Colonic mucosa (tissue), 4 donors: ENCODE measurements around the gene DNAJC24. TPM values are rescaled to one million over a fixed set of nuclear protein-coding genes. Genes with fewer than 3 reads are reported as not detected.
A peak's percentile ranks its signal among the peaks of the same experiment; 100 is the strongest.
"Not testable (repeated sequence)": the region's sequence is repeated elsewhere in the genome, so short reads cannot be mapped to it uniquely, and the experiment has no call there.

Experiments
- DNase-seq: peaks from one replicate; pipeline ENCODE4 v3.0.0-alpha.2; 2020
- H3K27ac ChIP-seq: fragments of 200-600 bp; one replicate; pipeline ENCODE4 v1.8.0; 2021
- H3K27me3 ChIP-seq: fragments of 200-600 bp; one replicate; pipeline ENCODE4 v1.8.0; 2021
- H3K36me3 ChIP-seq: fragments of 200-600 bp; one replicate; pipeline ENCODE4 v1.8.0; 2021
- H3K4me1 ChIP-seq: fragments of 200-600 bp; one replicate; pipeline ENCODE4 v1.8.0; 2021; ENCODE audit warnings: mild to moderate bottlenecking
- H3K4me3 ChIP-seq: fragments of 200-600 bp; one replicate; pipeline ENCODE4 v1.8.0; 2021
- H3K9ac ChIP-seq, 2 donors: one replicate each; pipeline ENCODE4 v1.7.0; 2013; ENCODE audit warnings: control low read depth in 2 of 2, low read depth in 2 of 2, low read length in 2 of 2
- H3K9me3 ChIP-seq: fragments of 200-600 bp; one replicate; pipeline ENCODE4 v1.8.0; 2021
- CTCF ChIP-seq: fragments of 200-600 bp; IDR thresholded peaks from one replicate; pipeline ENCODE4 v1.8.0; 2022; ENCODE audit warnings: antibody characterized with exemption, mild to moderate bottlenecking
- intact Hi-C: fragments of 100-400 bp; cut with DNase I; formaldehyde crosslinking; loops from one replicate; pipeline ENCODE4 v1.14.1; 2022
- total RNA-seq, 2 donors: library from RNA; stranded (reverse); fragmentation: NEBNext Ultra II Directional in 1 of 2; extraction: Animal tissue kit (Norgen Biotek cat#: 25700) in 1 of 2; gene quantifications; one replicate each; pipeline ENCODE4 v1.2.1, GENCODE V29; 2021
- donor health status: healthy.
- donor health status: DM: no; HTN: no; CAD: no.
- donor health status: DM: no; HTN: no; CAD: no.

Gene DNAJC24
- total RNA-seq, result 10 to 100 TPM in 1 of 2 donors, 1 to 10 TPM in 1; 8.3 to 10.1 TPM

- no peaks in the 10 kb centered on the region for H3K36me3 ChIP-seq
- H3K27me3 ChIP-seq, result no peaks in the 10 kb centered on the region
- no peaks in the 10 kb centered on the region for H3K9me3 ChIP-seq
- no peaks in the 10 kb centered on the region for H3K4me1 ChIP-seq
- H3K9ac ChIP-seq, result peak within 1 kb of the TSS; percentile 88 to 89
- peak within 1 kb of the TSS; percentile 60 for H3K27ac ChIP-seq
- DNase-seq, result peak; percentile 96
- TF ChIP-seq CTCF, result no peak
- H3K4me3 ChIP-seq, result peak within 1 kb of the TSS; percentile 67
- intact Hi-C loops, result no loop called here
Observed at GRCh38 chr11:31369348-31370329, at the start of gene DNAJC24, which contains the start of gene DCDC1. TSS of gene DNAJC24 (plus strand) at chr11:31369860. CDS start at chr11:31370749, 889 bp downstream. TSS of gene DCDC1 (minus strand) at chr11:31369739. CDS start at chr11:31328280, 41,459 bp downstream.

- DNase-seq, H3K4me1 ChIP-seq, H3K4me3 ChIP-seq, H3K27me3 ChIP-seq, H3K27ac ChIP-seq, intact Hi-C loops, H3K36me3 ChIP-seq, H3K9ac ChIP-seq, H3K9me3 ChIP-seq: not testable (repeated sequence)
Observed at GRCh38 chr11:31321494-31321893, 48.2 kb upstream of the DNAJC24 start.

GRCh38 chr11:31323145-31323544, 46.5 kb upstream of the DNAJC24 start:
- Histone ChIP-seq H3K9me3 (no peaks in the 10 kb centered on the region), H3K27ac (no peak overlapping the region), H3K4me1 (no peaks in the 10 kb centered on the region), H3K36me3 (no peaks in the 10 kb centered on the region), H3K27me3 (no peaks in the 10 kb centered on the region), H3K4me3 (no peak overlapping the region), H3K9ac (no peak overlapping the region)
- intact Hi-C loops, result no loop called here
- no peak for DNase-seq
- TF ChIP-seq CTCF, result no peak

GRCh38 chr11:31325160-31325559, 44.5 kb upstream of the DNAJC24 start:
- Histone ChIP-seq H3K4me1 (no peaks in the 10 kb centered on the region), H3K36me3 (no peaks in the 10 kb centered on the region), H3K9ac (no peak overlapping the region), H3K27ac (no peak overlapping the region), H3K4me3 (no peak overlapping the region), H3K9me3 (no peaks in the 10 kb centered on the region), H3K27me3 (no peaks in the 10 kb centered on the region)
- intact Hi-C loops, result no loop called here
- DNase-seq, result no peak
- TF ChIP-seq CTCF, result no peak

GRCh38 chr11:31326470-31327148, 43.1 kb upstream of the DNAJC24 start:
- no peak for TF ChIP-seq CTCF
- H3K27ac ChIP-seq, result no peak overlapping the region
- no peaks in the 10 kb centered on the region for H3K27me3 ChIP-seq
- no peak overlapping the region for H3K9ac ChIP-seq
- intact Hi-C loops, result no loop called here
- no peak for DNase-seq
- no peaks in the 10 kb centered on the region for H3K4me1 ChIP-seq
- H3K36me3 ChIP-seq, result no peaks in the 10 kb centered on the region
- no peak overlapping the region for H3K4me3 ChIP-seq
- H3K9me3 ChIP-seq, result no peaks in the 10 kb centered on the region
